Right renal pelvis (tissue), 4 donors: ENCODE measurements around the gene PRR18. TPM values are rescaled to one million over a fixed set of nuclear protein-coding genes. Genes with fewer than 3 reads are reported as not detected.

Source experiments
- polyA plus RNA-seq, 4 donors: library from polyadenylated mRNA; unstranded; fragments of 120-200 nt; gene quantifications; one replicate each; pipeline ENCODE4 v1.2.1, GENCODE V29; 2013; ENCODE audit not compliant: insufficient read length in 4 of 4

Gene PRR18
- polyA plus RNA-seq, 4 donors = 0.26 to 0.43 (median 0.31) TPM

Other genes starting within 250 kb of the PRR18 start
- under 1 TPM in 1 of 4 donors, not detected in 3; 0.04 TPM for gene TBXT, start 140.5 kb downstream of the PRR18 start, polyA plus RNA-seq
- 10 to 100 TPM; 67.9 to 80.0 (median 77.2) TPM for gene SFT2D1, start 34.2 kb upstream of the PRR18 start, polyA plus RNA-seq
- 10 to 100 TPM; 85.9 to 98.8 (median 90.0) TPM for gene MPC1, start 74.5 kb upstream of the PRR18 start, polyA plus RNA-seq